GM19035 (cell line): ENCODE measurements around the gene PTN.

ENCODE experiments used
- ATAC-seq: cut with Tn5 transposase; IDR thresholded peaks from one replicate; pipeline ENCODE4 v1.9.1; 2021; ENCODE audit not compliant: unreplicated experiment

The PTN gene, protein sequence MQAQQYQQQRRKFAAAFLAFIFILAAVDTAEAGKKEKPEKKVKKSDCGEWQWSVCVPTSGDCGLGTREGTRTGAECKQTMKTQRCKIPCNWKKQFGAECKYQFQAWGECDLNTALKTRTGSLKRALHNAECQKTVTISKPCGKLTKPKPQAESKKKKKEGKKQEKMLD

DNA sequence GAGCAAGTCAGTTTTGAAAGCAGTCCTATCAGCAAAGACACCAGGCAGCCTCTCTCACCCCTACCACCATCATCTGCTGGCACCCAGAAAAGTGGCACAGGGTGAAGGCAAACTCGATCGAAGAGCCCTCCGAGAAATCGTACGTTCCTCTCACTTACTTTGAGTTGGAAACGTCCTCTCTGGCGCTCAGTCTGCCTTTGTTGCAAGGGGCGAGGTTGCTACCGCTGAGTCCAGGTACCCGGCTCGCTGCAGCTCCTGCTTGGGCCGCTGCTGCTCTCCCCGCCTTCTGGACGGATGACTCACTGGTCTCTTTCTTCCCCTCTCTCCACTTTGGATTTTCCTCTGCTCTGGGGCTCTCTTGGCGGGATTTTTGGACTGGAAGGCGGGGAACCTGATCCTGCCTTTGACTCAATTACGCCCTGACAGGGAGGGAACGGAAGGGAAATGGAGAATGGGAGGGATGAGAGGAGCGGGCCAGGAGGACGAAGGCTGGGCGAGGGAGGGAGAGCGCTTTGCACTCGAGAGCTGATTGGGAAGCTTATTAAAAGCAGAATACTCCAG lies at the start of gene PTN:
Gene PTN, minus strand, starts transcription at position 453 of the 561 bp plus-strand sequence. CDS start 88,760 bp downstream, outside the sequence.
- ATAC-seq = no peak

DNA sequence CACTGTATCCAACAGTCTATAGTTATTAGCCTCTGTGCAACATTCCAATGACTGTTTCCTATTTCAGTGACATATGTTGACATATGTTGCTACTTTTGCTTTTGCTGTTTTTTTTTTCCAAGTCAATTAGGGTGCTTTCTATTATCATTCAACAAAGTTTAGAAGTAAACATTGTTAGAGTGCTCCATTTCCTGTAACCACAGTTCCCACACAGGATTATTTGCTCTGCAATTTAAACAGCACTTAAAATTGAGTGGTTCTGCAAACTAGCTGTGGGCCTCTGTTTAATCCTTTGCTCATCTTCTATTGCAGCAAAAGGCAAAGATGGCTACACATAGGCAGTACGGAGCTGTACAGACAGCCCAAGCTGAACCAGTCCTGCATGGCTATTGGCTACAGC lies 46.5 kb upstream of the PTN start:
- ATAC-seq = no peak

- ATAC-seq = no peak
Measured at GRCh38 chr7:137388916-137389315, 45.4 kb upstream of the PTN start.

GRCh38 chr7:137386966-137387365 lies 43.4 kb upstream of the PTN start:
- no peak for ATAC-seq

- no peak for ATAC-seq
Measured at GRCh38 chr7:137381045-137381444, 37.5 kb upstream of the PTN start.

- ATAC-seq = no peak
Measured at GRCh38 chr7:137373507-137373906, 30.0 kb upstream of the PTN start.

DNA sequence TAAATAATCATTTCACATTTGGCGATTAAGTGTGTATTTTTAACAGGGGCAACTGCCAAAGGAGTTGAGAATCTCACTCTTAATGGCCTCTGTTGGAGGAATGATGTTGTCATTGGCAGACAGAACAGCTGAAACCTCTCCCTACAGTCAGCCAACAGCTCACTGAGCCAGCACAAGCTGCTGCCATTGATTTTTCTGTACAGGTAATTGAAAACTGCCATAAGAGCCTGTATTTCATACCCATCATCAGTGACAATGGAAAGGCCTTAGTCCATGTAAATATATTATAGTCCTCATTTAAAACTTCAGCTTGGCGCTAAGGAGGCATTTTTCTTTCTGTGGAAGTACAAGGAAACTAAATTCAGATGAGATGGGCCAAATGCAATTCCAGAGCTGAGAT lies 28.1 kb upstream of the PTN start:
- ATAC-seq = no peak

DNA sequence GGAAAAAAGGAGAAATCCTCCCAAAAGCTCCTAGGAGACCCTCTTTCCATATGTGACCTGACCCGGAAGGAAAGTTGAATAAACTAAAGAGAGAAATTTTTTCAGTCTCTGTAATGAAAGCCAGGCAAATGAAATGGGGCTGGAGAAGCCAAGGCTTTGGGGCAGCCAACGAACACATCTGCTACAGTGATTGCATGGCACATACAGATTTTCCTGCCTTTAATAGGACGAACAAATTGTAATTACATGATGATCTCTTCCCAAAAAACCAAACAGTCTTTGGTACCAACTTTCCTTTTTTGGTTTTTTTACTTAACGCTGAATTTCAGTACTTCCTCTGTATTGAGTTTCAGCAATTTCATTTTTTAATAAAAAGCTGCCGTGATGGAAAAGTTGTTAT lies 23.5 kb upstream of the PTN start:
- no peak for ATAC-seq

- ATAC-seq = no peak
Measured at GRCh38 chr7:137363683-137364082, 20.1 kb upstream of the PTN start.

GRCh38 chr7:137360087-137360679 lies 16.6 kb upstream of the PTN start:
- no peak for ATAC-seq

DNA sequence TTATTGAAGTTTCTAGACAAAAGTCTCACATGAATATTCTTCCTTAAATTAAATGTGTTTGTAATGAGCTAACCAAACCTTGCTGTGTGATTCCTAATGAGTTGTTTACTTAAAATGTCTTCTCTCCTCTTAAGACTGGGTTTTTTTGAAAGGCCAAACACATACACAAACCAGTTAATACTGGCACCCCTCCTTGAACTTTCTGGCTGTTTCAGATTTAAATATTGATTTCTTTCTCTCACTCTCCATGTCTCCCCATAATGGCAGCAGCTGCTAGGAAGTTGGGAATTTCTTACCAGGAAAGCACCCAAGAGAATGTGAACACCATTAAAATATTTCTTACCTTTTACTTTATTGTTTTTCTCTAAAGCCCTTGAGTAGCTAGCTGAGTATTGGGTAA lies 11.4 kb upstream of the PTN start:
- ATAC-seq = no peak

DNA sequence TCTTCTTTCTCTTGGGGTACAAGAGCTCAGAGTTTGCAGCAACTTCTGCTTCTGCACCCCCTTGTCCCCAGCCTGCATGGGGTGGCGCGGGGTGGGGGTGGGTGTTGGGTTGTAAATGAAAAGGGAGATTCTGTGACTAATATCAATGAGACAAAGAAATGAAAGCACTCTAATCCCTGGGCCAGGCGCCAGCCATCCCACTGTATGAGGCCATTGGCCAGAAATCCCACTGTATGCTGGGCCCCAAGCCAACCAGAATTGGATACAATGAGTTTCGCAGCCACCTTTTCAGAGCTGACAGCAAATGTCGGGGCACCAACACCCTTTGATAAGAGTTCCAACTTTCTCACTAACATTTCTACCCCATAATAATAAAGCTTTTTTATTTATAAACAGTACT lies 10.9 kb upstream of the PTN start:
- ATAC-seq = no peak

DNA sequence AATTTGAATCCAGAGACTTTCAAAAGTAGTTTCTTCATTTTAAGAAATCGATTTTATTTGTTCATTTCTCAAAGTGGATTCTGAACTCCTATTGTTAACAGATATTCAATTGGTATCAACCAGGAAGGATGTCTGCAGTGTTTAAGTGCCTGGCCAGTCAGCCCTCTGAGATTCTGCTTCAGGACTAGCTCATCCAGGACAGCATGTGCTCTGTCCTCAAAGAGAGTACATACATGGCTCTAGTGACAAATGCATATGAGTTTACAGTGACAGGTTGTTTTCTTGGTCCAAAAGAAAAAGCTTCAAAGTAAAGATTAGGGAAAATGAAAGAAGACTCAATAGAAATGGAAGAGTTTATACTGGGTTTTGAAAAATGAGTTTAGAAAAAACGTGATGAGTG lies 8.4 kb upstream of the PTN start:
- ATAC-seq = no peak

- no peak for ATAC-seq
Measured at GRCh38 chr7:137345799-137346449, 2.4 kb upstream of the PTN start.

GRCh38 chr7:137342828-137343261 lies 688 bp downstream of the PTN start:
- ATAC-seq = no peak

DNA sequence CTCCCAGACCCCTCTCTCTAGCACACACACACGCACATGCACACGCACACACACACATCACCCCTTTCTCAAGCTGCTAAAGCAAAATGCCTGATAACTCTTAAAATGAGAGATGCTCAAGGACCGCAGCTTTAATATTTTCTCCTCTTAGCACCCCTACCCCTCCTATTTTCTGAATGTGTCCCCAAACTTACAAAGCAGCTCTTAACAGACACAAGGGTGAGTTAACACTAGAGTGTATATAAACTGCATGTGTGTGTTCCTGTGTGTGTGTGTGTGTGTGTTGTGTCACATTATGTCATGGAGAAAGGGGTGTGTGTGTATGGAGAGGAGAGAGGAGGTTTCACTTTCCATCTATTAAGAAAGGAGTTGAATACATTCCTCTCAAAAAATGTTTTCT lies 1.3 kb downstream of the PTN start:
- ATAC-seq = no peak

DNA sequence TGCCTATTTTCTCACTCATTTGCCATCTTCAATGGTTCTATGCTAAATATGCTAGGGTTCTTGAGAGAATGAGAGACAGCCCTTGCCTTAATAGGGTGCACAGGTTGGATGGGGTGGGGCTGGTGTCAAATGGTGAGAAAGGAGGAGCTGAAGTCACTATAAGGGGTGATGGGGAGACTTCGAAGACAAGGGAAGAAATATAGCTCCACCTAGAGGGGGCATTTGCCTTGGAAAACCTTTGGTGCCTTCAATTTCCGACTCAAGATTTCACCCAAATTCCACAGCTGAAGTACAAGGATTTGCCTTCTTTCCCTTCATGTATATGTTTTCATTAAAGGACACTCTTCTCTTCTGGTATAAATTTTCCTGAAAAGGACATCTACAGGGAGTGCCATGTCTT lies 5.6 kb downstream of the PTN start:
- no peak for ATAC-seq

DNA sequence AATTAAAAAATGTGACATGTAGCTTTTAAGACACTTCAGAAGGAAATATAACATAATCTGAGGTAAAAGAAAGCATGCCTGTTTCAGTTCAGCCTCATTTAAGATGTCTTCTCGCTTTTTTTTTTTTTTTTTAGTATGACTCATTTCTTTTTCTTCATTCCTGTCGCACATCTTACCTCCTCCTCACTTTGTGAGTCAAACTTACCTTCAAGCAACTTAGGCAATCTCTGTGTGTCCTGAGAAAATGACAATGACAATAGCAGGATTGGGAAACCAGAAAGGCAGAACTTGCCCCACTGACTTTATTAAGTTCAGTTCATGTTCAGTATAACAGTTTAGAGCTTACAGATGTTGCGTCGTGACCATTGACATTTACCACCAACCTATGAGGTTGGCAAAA lies 7.7 kb downstream of the PTN start:
- ATAC-seq = no peak

DNA sequence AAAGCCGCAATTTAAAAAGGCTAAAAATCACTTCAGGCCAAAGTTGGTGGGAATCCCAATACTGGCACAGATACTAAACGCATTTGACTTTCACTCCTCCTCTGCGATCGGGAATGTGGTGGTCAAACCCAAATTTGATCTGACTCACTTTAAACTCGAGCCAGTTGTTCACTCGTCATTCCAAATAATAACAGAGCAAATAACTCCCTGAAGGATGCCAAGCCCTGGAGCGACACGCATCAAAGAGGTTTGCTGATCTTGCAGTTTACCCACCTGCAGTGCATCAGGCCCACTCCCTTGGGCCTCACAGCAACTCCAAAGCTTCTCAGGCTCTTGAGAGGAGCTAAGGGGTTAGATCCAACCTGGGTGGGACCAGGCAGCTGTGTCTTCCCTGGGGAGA lies 12.2 kb downstream of the PTN start:
- ATAC-seq = no peak

- ATAC-seq = no peak
Measured at GRCh38 chr7:137329411-137329810, 14.1 kb downstream of the PTN start.

DNA sequence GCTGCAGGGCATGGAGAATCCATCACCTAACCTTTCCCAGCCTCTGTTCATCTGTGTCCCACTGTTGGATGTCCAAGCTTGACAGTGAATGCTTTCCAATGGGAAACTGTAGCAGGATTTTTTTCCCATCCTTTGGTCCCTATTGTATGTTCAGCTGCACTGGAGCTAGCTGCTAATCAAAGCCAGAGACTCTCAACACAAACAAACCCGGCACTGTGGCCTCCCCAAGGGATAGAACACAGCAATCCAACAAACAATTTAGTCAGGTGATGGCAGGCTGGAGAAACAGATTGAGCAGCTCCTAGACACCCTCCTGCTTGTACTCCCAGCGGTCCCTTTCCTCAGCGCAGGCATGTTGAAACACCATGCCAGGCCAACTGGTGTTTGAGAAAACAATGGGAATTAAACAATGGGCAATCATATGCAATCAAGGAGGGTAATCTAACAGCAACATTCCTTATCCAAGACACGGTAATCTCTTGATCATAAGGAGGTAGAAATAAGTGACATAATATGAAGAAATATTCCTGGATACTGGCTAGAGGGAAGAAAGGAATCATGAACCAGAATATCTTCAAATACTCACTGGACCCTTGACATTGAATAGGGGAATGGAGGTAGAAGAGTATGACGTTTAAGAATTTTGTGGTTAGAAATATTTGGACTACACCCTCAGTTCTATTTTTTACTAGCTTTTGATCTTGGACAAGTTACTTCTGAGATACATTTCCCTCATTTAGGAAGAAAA lies 15.0 kb downstream of the PTN start:
- no peak for ATAC-seq

- no peak for ATAC-seq
Measured at GRCh38 chr7:137325927-137326326, 17.6 kb downstream of the PTN start.
